HG03097 (cell line): ENCODE measurements around the gene TNS3.
"Not testable (repeated sequence)": the region's sequence is repeated elsewhere in the genome, so short reads cannot be mapped to it uniquely, and the experiment has no call there.

Experiments
- ATAC-seq: cut with Tn5 transposase; IDR thresholded peaks from one replicate; pipeline ENCODE4 v1.9.1; 2021; ENCODE audit not compliant: unreplicated experiment, low FRiP score

The TNS3 gene

DNA sequence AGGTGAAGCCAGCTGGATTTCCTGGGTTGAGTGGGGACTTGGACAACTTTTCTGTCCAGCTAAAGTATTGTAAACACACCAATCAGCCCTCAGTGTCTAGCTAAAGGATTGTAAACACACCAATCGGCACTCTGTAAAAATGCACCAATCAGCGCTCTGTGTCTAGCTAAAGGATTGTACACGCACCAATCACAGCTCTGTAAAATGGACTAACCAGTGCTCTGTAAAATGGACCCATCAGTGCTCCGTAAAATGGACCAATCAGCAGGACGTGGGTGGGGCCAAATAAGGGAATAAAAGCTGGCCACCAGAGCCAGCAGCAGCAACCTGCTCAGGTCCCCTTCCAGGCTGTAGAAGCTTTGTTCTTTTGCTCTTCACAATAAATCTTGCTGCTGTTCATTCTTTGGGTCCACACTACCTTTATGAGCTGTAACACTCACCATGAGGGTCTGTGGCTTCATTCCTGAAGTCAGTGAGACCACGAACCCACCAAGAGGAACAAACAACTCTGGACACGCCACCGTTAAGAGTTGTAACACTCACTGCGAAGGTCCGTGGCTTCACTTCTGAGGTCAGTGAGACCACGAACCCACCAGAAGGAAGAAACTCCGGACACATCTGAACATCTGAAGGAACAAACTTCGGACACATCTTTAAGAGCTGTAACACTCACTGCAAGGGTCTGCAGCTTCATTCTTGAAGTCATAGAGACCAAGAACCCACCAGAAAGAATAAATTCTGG lies 21.8 kb upstream of the TNS3 start:
- not testable (repeated sequence) for ATAC-seq

DNA sequence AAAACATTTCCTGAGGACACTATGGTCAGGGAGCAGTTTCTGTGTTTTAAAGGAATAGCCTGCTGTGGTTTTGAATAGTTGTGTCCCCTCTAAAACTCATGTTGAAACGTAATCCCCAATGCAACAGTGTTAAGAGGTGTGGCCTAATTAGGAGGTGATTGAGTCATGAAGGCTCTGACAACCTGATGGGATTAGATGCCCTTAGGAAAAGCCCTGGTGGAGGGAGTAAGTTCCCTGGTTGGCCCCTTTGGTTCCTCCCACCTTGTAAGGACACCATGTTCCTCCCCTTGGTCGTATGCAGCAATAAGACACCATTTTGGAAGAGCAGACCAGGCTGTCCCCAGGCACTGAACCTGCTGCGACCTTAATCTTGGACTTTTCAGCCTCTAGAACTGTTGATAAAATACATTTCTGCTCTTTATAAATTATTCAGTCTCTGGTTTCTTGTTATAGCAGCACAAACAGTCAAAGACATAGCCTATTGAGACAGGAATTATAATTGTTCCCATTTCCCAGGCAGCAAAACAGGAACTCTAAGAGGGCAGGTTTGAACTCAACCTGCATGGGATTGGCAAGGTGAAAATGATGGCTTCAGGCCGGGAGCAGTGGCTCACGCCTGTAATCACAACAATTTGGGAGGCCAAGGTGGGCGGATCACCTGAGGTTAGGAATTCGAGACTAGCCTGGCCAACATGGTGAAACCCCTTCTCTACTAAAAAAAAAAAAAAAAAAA lies 20.5 kb upstream of the TNS3 start:
- no peak for ATAC-seq

DNA sequence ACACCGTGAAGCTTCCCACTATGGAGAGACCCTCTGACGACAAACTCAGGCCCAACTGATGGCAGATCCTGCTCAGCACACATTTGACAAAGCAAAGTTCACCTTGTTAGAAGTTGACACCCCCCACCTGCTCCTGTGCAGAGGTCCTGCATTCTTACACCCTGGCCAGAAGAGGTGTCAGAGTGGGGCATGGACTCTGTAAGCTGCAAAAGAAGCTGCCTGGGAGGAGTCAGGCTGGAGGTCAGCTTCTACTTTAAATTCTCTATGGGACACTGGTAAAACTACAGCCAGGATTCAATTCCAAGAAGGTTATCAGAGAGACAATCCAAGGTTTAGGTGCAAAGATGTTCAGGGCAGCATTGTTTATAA lies 20.0 kb upstream of the TNS3 start:
- no peak for ATAC-seq

DNA sequence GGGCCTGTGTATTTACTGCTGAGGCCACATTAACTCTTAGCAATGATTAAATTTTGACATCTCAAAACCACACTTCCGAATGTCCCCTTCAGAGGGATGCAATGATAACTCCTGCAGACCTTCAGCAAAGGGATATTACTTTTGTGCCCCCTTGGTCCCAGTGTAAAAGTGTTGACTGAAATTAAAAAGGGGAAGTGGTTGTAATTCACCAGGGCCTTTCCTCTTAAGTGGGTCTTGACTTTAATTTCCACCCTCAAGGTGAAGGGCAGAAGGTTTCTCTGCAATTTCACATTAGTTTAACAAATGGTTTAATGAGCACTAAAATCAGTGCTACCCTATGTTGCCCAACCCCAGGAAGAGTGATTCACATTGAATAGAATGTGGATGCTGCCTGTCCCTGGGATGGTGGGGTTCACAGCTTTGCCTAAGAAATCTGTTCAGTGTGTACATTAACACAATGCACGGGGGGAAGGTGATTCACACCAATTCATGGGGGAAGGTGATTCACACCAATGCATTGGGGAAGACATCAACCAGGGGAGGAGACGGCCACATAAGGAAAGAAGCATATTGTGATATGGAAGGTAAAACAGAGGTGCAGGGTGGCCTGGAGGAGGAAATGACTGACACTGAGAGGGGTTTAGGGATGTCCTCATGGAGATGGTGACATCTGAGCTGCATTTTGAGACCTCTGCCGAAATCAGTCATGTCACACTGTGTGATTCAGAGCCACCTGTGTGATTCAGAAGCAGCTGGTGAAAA lies 19.4 kb upstream of the TNS3 start:
- ATAC-seq: no peak

DNA sequence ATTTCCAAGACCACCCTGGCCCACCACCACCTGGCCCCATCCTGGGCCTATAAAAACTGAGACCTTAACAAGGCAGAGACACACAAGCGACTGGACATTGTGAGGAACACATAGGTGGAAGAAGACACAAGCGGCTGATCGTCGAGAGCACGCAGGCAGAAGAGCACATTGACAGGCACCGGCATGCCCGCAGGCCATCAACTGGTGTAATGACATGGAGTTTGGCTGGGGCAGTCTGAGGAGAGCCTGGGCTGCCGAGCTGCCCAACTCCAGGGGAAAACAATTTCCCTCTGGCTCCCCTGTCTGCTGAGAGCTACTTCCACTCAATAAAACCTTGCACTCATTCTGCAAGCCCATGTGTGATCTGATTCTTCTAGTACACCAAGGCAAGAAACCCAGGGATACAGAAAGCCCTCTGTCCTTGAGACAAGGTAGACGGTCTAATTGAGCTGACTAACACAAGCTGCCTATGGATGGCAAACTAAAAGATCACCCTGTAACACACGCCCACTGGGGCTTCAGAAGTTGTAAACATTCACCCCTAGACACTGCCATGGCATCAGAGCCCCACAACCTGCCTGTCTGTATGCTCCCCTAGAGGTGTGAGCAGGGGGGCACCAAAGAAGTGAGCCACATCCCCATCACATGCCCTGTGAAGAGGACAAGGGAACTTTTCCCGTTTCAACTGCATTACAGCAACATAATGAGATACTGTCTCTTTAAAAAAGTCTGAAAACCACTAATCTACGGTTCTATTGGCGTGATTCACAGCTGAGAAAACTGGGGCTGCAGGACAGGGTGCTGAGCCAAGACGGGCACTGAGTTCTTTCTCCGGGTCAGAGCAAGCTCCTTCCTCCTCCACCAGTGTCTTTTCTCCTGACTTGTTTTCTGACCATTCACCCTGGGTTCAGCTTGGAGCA lies 18.5 kb upstream of the TNS3 start:
- no peak for ATAC-seq

DNA sequence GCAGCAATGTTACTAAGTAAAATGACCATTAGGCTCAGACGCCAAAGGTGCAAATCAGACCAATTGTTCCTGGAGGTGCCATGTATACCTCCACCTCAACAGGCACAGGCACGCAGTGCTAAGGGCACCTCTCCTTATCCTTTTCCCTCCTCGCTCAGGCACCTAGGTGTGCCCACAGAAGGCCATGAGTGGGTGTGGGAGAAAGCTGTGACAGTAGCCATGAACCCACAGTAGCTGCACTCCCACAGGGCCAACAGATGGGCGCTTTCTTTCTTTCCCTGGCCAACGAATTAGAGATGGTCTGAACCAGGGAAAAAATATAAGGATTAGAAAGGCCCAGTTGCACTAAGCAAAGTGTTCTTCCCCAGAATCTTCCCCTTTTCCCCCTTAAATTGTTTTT lies 15.5 kb upstream of the TNS3 start:
- ATAC-seq: no peak

DNA sequence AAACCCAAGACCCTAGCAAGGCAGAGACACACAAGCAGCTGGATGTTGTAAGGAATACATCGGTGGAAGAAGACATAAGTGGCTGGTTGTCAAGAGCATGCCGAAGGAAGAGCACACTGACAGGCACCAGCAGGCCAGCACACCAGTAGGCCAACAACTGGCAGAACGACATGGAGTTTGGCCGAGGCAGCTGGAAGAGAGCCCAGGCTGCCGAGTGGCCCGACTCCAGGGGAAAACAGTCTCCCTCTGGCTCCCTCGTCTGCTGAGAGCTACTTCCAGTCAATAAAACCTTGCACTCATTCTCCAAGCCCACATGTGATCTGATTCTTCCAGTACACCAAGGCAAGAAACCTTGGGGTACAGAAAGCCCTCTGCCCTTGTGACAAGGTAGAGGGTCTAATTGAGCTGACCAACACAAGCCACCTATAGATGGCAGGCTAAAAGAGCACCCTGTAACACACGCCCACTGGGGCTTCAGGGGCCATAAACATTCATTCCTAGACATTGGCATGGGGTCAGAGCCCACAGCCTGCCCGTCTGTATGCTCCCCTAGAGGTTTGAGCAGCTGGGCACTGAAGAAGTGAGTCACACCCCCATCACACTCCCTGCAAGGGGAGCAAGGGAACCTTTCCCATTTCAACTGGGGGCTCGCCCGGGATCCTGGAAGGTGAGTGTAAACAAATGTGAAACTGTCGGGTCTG lies 14.7 kb upstream of the TNS3 start:
- ATAC-seq: no peak

DNA sequence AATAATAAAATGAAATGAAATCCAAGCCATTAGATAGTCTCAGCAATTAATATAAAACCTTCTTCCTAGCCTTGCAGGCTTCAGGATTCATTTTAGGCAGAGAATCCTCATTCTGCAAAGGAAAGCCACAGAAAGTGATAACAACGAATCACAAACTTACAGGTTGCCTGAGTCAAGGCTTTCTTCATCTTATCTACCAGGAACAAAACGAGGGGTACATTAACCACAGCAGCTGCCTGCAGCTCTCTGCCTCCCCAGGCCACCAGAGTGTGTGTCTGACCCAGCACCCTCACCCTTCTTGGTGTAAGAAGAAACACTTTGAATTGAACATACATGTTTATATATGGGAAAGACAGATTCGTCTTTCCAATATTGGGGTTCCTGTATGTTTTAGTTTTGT lies 12.5 kb upstream of the TNS3 start:
- ATAC-seq: no peak

DNA sequence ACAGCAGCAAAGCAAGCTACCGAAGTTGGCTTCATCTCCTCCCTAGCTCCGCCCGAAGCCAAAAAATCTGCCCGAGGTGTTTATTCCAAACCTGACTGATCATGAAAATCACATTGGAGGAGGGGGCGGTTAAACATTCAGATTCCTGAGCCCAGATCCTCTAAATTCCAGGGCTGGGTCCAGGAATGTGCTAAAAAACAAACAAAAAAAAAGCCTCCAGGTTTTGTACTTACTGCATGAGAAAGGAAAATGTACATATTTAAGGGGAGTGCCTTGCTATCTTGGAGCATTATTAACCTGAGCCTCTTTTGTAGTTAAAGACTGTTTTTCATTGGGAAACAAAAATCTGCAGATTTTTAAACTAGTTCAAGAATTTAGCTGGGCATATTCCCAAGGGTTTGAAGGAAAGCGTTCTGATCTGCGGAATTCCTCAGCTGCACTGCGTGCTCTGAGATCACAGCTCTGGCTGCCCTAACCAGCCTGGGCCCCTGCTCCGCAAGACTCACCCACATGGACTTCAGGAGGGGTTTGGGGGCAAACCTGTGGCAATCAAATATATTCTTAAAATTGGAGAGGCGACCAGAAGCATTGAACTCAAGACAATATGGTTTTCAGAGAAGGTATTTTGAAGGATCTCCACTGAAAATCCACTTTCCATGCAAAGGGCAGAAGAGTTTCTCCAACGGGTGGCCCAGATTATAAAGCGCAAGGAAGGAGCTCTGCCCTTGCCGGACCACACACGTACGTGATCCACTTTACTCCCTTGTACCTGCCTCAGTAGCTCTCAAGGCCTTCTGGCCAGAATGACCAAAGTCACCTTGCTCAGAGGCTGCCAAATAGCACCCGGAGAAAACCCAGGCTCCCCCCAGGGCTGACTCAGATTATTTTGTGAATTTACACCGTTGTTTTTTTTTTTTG lies 10.0 kb upstream of the TNS3 start:
- no peak for ATAC-seq

DNA sequence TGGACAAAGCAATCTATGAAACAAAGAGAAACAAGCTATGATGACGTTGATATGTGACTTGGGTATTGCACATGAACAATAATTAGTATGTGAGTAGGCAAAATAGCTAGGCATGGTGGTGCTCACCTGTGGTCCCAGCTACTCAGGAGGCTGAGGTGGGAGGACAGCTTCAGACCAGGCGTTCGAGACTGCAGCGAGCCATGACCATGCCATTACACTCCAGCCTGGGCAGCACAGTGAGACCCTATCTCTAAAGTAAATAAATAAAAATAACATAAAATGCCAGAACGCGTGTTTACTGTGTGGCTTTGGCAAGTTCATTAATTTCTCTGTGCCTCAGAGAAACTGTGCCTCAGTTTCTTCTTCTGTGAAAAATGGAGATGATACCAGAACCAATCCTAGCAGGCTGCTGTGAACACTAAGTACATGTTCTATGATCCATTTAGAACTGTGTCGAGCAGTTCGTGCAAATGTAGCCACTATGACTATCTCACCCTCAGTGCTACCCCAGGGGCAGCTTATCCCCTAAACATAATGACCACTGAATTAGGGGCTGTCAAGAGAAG lies 9.3 kb upstream of the TNS3 start:
- ATAC-seq: no peak

DNA sequence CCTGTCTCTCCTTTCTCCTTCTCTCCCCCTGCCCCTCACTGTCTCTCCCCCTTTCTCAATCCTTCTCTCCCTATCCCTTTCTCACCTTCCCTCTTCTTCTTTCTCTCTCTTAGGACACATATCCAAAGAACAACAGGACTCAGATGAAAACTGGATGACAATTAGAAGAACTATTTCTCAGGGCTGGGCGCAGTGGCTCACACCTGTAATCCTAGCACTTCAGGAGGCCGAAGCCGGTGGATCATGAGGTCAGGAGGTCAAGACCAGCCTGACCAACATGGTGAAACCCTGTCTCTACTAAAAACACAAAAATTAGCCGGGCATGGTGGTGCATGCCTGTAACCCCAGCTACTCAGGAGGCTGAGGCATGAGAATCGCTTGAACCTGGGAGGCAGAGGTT lies 8.3 kb upstream of the TNS3 start:
- not testable (repeated sequence) for ATAC-seq

DNA sequence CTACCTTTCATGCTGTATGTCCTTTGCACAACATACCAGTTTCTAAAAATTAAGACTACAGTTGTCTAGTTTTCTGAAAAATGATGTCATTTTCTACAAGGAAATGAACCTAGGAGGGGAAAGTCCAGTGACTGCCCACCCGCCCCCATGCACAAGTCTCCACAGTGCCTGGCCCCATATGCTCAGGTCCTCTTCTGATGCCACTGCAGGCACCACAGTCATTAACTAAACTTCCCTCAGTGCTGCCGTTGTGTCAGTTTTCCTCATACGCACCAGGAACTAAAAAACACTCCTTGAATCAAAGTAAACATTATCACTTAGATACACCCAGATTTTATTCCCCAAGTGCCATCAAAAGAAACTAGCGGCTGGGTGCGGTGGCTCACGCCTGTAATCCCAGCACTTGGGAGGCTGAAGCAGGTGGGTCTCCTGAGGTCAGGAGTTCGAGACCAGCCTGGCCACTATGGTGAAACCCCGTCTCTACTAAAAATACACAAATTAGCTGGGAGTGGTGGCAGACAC lies 6.9 kb upstream of the TNS3 start:
- ATAC-seq: no peak

DNA sequence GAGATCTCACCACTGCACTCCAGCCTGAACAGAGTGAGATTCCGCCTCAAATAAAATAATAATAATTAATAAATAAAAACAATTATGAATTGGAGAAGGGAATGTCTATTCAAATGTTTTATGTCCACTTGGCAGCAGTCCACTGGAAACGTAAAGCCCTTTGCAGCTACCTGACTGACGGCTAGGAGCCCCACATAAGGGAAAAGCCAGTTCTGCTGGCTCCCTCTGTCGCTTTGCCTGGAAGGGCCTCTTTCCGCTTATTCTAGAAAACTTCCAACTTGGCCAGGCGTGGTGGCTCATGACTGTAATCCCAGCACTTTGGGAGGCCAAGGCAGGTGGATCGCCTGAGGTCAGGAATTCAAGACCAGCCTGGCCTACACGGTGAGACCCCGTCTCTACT lies 6.1 kb upstream of the TNS3 start:
- ATAC-seq: no peak

DNA sequence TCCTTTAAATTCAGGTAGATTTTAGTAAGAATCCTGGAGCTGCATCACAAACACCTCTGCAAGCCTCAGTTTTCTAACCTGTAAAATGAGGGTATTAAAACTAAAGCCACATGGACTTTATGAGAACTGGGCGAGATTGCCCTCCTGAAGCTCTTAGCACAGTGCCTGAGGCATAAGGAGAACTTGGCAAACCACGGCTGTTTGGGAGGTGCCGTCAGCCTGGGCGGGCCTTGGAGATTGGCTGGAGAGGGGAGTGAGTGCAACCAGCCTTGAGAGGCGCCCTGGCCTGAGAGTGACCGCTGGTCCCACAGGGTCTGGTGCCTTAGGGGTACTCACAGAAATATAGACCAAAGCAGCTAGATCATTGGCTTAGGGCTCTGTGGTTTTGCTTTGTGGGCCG lies 5.4 kb upstream of the TNS3 start:
- no peak for ATAC-seq

DNA sequence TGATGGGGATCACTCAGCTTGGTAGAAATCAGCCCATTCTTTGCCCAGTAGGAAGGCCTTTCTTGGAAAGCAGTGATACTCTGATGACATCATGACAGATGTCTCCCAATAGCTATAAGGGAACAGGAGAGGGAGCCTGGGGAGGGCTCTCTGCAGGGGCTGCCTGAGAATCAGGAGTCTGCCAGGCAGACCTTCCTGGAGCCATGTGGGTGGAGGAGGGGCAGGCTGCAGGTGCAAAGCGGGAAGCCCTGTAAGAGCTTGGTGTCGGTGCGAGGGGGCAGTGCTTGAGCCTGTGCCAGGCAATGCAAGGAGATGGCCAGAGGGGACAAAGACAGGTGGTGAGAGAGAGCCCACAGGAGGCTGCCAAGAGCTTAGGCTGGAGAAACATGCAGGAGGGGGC lies 5.0 kb upstream of the TNS3 start:
- ATAC-seq: no peak

DNA sequence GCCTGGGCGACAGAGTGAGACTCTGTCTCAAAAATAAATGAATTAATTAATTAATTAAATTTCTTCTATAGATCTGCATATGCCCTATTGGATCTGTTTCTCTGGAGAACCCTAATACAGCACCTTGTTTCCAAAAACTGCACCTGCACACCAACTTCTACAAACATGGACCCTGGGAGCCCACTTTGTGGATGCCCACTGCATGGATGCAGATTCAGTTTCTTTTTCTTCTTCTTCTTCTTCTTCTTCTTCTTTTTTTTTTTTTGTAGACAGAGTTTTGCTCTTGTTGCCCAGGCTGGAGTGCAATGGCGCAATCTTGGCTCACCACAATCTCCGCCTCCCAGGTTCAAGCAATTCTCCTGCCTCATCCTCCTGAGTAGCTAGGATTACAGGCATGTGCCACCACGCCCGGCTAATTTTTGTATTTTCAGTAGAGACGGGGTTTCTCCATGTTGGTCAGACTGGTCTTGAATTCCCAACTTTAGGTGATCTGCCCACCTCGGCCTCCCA lies 4.3 kb upstream of the TNS3 start:
- not testable (repeated sequence) for ATAC-seq

DNA sequence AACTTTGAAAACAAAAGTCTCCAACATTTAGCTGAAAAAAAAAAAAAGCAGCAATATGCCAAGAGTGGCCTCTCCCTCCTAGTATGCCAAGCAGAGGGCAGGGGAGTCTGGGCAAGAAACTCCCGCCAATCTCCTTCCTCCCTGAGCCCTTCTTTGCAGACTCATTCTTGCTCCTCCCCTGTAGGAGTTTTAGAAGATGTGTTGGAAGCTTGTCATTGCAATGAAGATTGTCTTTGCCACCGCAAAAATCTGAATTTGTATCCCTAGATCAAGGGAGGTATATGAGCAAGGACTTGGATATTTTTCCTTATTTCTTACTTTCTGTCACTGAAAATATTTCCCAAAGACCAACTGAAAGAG lies 2.6 kb upstream of the TNS3 start:
- no peak for ATAC-seq
